HG03064 (cell line): ENCODE results near the gene CLCA4.
"Not testable (repeated sequence)": the region's sequence is repeated elsewhere in the genome, so short reads cannot be mapped to it uniquely, and the experiment has no call there.

ENCODE experiments used
- ATAC-seq: cut with Tn5 transposase; IDR thresholded peaks from one replicate; pipeline ENCODE4 v1.9.1; 2021; ENCODE audit warnings: low read depth; ENCODE audit not compliant: unreplicated experiment

The CLCA4 gene

DNA sequence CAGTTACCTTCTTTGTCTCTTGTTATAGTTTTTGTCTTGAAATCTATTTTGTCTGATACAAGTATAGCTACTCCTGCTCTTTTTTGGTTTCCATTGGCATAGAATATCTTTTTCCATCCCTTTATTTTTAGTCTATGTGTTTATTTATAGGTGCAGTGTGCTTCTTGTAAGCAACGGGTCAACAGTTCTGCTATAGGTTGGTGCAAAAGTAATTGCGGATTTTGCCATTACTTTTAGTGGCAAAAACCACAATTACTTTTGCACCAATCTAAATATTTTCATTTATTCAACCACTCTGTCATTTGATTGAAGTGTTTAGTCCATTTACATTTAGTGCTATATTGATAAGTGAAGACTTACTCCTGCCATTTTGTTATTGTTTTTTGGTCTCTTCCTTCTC is 59.2 kb downstream of the CLCA4 start:
- not testable (repeated sequence) for ATAC-seq

DNA sequence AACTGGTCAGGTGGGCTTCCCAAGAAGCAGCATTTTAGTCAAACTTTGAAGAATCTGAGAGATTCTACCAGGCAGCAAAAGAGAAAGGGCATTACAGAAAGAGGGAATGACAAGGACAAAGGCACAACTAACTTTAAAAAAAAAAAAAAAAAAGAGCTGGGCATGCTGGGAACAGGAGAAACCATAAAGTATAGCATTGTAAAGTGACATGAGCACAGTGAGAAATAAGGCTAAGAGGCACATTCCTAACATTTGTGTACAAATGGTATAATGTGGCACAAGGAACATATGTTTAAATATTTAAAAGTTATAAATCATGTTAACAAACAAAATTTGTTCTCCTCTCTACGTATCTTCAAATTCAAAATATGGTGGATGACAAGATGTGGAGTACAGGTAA is 69.6 kb downstream of the CLCA4 start:
- no peak for ATAC-seq

DNA sequence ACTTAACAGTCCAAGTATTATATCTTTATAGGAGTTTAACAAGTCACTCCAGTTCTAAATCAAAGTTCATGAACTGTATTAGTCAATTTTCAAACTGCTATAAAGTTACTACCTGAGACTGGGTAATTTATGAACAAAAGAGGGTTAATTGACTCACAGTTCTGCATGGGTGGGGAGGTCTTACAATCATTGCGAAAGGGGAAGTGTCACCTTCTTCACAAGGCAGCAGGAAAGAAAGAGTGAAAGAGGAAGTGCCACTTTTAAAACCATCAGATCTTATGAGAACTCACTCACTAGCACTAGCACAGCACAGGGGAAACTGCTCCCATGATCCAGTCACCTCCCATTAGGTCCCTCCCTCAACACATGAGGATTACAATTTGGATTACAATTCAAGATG is 70.0 kb downstream of the CLCA4 start:
- peak; percentile 93 for ATAC-seq

DNA sequence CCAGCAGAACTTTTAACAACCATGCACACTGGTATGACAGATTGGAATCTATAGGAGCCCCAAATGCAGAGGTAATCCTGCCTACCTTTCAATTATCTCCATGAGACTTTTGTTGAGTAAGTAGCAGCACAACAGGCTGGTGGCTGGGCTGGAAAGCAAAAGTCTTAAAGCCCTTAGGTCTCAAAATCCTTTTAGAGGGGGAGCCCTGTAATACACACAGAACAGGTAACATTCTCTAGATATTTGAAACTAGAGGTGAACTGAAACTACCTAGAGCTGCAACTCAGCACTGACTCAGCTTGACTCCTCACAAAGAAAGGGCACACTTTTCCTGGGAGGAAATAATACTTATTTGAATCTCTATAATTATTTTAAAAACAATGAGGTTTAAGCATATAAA is 71.5 kb downstream of the CLCA4 start:
- ATAC-seq: no peak

DNA sequence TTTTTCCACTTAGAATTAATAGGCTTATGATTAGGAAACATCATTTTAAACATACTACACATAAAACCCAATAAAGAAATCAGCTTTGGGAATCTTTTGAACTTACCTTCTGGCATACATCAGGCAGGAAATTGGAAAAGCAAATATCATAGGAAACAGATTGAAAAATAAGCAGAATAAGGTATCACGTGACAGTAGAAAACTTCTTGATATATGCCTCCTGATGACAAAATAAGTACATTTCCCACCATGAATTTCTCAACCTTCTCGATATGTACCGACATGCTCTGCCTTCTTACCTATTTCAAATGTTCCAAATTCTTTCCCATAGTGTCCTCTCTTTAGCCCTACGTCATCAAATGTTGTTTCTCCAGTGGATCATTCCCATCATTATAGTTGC is 72.4 kb downstream of the CLCA4 start:
- ATAC-seq: no peak

DNA sequence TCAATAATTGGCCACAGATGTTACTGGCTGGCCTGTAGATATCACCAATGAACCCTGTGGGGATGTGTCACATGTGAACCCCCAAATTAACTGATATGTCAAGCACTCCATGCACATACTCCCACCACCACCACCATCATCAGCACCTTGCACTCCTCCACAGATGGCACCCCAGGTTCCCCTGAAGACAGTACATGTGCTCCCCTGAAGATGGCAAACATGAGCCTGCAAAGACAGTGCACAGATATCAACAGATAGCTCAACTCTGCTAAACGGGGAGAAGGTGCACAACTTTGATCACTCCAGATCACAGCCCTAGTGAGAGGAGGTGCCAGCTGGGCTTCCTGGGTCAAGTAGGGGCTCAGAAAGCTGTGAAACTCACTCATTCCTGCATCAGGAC is 74.4 kb downstream of the CLCA4 start:
- no peak for ATAC-seq
